DND-41 (cell line): Measurements from ENCODE around the gene SMPX.
A peak's percentile ranks its signal among the peaks of the same experiment; 100 is the strongest.

Experiments used
- ATAC-seq: fragments of 200-7000 bp; cut with Tn5 transposase; 3 replicates; pipeline ENCODE4 v1.9.1; 2021; ENCODE audit warnings: low read depth; ENCODE audit not compliant: insufficient read depth
- DNase-seq: peaks from one replicate; pipeline ENCODE4 v3.0.0-alpha.2; 2020
- H2AFZ ChIP-seq: 2 replicates; pipeline ENCODE4 v1.6.0; 2012; ENCODE audit warnings: low read depth, low read length
- H3K27ac ChIP-seq: 2 replicates; pipeline ENCODE4 v1.5.1; 2012; ENCODE audit warnings: low read length, inconsistent platforms
- H3K27me3 ChIP-seq: fragments of 200-600 bp; sonication (generic); 2 replicates; pipeline ENCODE4 v1.6.0; 2012; ENCODE audit warnings: low read length, mild to moderate bottlenecking, inconsistent platforms; ENCODE audit not compliant: insufficient read depth, poor library complexity
- H3K36me3 ChIP-seq: 2 replicates; pipeline ENCODE4 v1.5.1; 2012; ENCODE audit warnings: low read length, inconsistent platforms; ENCODE audit not compliant: insufficient read depth
- H3K4me1 ChIP-seq: 2 replicates; pipeline ENCODE4 v1.5.1; 2012; ENCODE audit warnings: mild to moderate bottlenecking, low read length; ENCODE audit not compliant: insufficient read depth
- H3K4me2 ChIP-seq: 2 replicates; pipeline ENCODE4 v1.6.0; 2012; ENCODE audit warnings: mild to moderate bottlenecking, moderate library complexity, low read length, inconsistent platforms; ENCODE audit not compliant: insufficient read depth
- H3K4me3 ChIP-seq, 2 experiments: fragments of 200-600 bp in 1 of 2; shearing (Covaris generic) in 1 of 2; 2 replicates each; pipeline ENCODE4 v1.5.1; 2012 to 2016; ENCODE audit warnings: inconsistent platforms in 2 of 2, low read length in 2 of 2, mild to moderate bottlenecking in 2 of 2, low read depth in 1 of 2, moderate library complexity in 1 of 2
- H3K79me2 ChIP-seq: 2 replicates; pipeline ENCODE4 v1.6.0; 2012; ENCODE audit warnings: low read length, inconsistent platforms; ENCODE audit not compliant: insufficient read depth
- H3K9ac ChIP-seq: 2 replicates; pipeline ENCODE4 v1.6.0; 2012; ENCODE audit warnings: low read depth, mild to moderate bottlenecking, inconsistent platforms, low read length, moderate library complexity
- H3K9me3 ChIP-seq: 2 replicates; pipeline ENCODE4 v1.5.1; 2012; ENCODE audit warnings: low read length, moderate library complexity, mild to moderate bottlenecking, inconsistent platforms; ENCODE audit not compliant: insufficient read depth, severe bottlenecking
- H4K20me1 ChIP-seq: 2 replicates; pipeline ENCODE4 v1.6.0; 2012; ENCODE audit warnings: low read length; ENCODE audit not compliant: insufficient read depth
- EZH2 ChIP-seq: IDR thresholded peaks from 3 replicates; pipeline ENCODE4 v1.6.1; 2012; ENCODE audit warnings: borderline replicate concordance, low read depth, mild to moderate bottlenecking, moderate library complexity, low read length, inconsistent platforms; ENCODE audit not compliant: severe bottlenecking
- TF ChIP-seq, protein P1 (sequence below): IDR thresholded peaks from 2 replicates; pipeline ENCODE4 v1.5.1; 2012; ENCODE audit warnings: borderline replicate concordance, low read length, moderate library complexity, mild to moderate bottlenecking; ENCODE audit not compliant: poor library complexity, severe bottlenecking; ENCODE audit errors: extremely low read depth

SMPX gene

GRCh38 chrX:21749924-21750323 is 8.0 kb downstream of the SMPX start:
- TF ChIP-seq, protein P1, sequence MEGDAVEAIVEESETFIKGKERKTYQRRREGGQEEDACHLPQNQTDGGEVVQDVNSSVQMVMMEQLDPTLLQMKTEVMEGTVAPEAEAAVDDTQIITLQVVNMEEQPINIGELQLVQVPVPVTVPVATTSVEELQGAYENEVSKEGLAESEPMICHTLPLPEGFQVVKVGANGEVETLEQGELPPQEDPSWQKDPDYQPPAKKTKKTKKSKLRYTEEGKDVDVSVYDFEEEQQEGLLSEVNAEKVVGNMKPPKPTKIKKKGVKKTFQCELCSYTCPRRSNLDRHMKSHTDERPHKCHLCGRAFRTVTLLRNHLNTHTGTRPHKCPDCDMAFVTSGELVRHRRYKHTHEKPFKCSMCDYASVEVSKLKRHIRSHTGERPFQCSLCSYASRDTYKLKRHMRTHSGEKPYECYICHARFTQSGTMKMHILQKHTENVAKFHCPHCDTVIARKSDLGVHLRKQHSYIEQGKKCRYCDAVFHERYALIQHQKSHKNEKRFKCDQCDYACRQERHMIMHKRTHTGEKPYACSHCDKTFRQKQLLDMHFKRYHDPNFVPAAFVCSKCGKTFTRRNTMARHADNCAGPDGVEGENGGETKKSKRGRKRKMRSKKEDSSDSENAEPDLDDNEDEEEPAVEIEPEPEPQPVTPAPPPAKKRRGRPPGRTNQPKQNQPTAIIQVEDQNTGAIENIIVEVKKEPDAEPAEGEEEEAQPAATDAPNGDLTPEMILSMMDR: no peak
- no peak for TF ChIP-seq EZH2
- ATAC-seq (no peak), DNase-seq (no peak)
- Histone ChIP-seq H3K9ac (no peak overlapping the region), H3K27ac (no peak overlapping the region), H3K9me3 (no peaks in the 10 kb centered on the region), H3K79me2 (no peaks in the 10 kb centered on the region), H3K4me1 (no peaks in the 10 kb centered on the region), H3K36me3 (no peaks in the 10 kb centered on the region), H3K4me3 (no peak overlapping the region), H4K20me1 (no peaks in the 10 kb centered on the region), H3K27me3 (no peaks in the 10 kb centered on the region), H3K4me2 (no peak overlapping the region), H2AFZ (no peak overlapping the region)

GRCh38 chrX:21748235-21748634 is 9.7 kb downstream of the SMPX start:
- H3K27me3 ChIP-seq: no peaks in the 10 kb centered on the region

GRCh38 chrX:21747558-21747957 is 10.4 kb downstream of the SMPX start:
- H4K20me1 ChIP-seq: no peaks in the 10 kb centered on the region
- H3K4me3 ChIP-seq: no peak overlapping the region
- ATAC-seq (no peak), DNase-seq (no peak)
- no peaks in the 10 kb centered on the region for H3K9me3 ChIP-seq
- no peak overlapping the region for H2AFZ ChIP-seq
- H3K27me3 ChIP-seq: no peaks in the 10 kb centered on the region
- TF ChIP-seq, protein P1: no peak
- no peak for TF ChIP-seq EZH2
- H3K4me1 ChIP-seq: no peaks in the 10 kb centered on the region
- no peak overlapping the region for H3K27ac ChIP-seq
- no peaks in the 10 kb centered on the region for H3K79me2 ChIP-seq
- H3K36me3 ChIP-seq: no peaks in the 10 kb centered on the region
- no peak overlapping the region for H3K4me2 ChIP-seq
- H3K9ac ChIP-seq: no peak overlapping the region

More at GRCh38 chrX:21748235-21748634, 9.7 kb downstream of the SMPX start:
- Histone ChIP-seq H3K4me3 (no peak overlapping the region), H3K4me2 (no peak overlapping the region), H2AFZ (no peak overlapping the region), H3K9me3 (no peaks in the 10 kb centered on the region), H3K27ac (no peak overlapping the region), H3K4me1 (no peaks in the 10 kb centered on the region), H4K20me1 (no peaks in the 10 kb centered on the region), H3K36me3 (no peaks in the 10 kb centered on the region), H3K9ac (no peak overlapping the region), H3K79me2 (no peaks in the 10 kb centered on the region)
- ATAC-seq: no peak
- no peak for DNase-seq
- TF ChIP-seq, protein P1: no peak
- no peak for TF ChIP-seq EZH2

DNA sequence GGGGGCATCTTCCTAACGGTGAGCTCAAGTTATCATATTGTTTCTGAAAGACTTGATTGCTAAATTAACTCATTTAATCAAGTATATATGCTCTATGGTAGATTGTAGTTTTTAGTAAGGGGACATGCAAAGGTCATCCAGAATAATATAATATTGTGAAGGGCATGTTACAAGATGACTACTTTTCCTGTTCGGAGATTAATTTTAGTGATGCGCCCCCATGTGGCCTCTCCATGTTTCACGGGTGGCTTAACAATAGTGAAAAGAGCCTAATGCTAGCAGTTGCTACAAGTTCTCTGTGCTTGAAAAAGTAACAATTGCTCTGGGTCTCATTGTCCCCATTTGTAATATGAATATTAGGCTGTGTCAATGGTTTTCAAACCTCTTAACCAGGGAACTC is 12.2 kb downstream of the SMPX start:
- TF ChIP-seq, protein P1: peak; percentile 67
- no peak for TF ChIP-seq EZH2
- DNase-seq: peak; percentile 31
- Histone ChIP-seq H4K20me1 (no peaks in the 10 kb centered on the region), H3K27ac (no peak overlapping the region), H3K4me3 (no peak overlapping the region), H3K79me2 (no peaks in the 10 kb centered on the region), H3K9ac (no peak overlapping the region), H3K4me1 (no peaks in the 10 kb centered on the region), H3K4me2 (no peak overlapping the region), H2AFZ (no peak overlapping the region), H3K9me3 (no peaks in the 10 kb centered on the region), H3K36me3 (no peaks in the 10 kb centered on the region), H3K27me3 (no peaks in the 10 kb centered on the region)
- no peak for ATAC-seq
